HL-60 (cell line): ENCODE data around the gene BDKRB1.

Source experiments
- DNase-seq, 2 experiments: peaks; one replicate each; pipeline ENCODE4 v3.0.0-alpha.2; 2010 to 2020; ENCODE audit warnings: low read depth in 1 of 2, low spot score in 1 of 2
- H3K27ac ChIP-seq: fragments of 250-450 bp; sonication (Bioruptor Pico); replicated peaks from 2 replicates; pipeline ENCODE4 v1.5.1; 2020; ENCODE audit warnings: mild to moderate bottlenecking, moderate library complexity
- H3K27me3 ChIP-seq: fragments of 250-450 bp; sonication (Bioruptor Pico); 2 replicates; pipeline ENCODE4 v1.5.1; 2021; ENCODE audit warnings: mild to moderate bottlenecking, moderate library complexity; ENCODE audit not compliant: insufficient read depth, poor library complexity, severe bottlenecking
- H3K4me3 ChIP-seq: replicated peaks from 2 replicates; pipeline ENCODE4 v1.5.1; 2011; ENCODE audit warnings: mild to moderate bottlenecking, control low read depth, low read length; ENCODE audit not compliant: insufficient read depth
- GABPA ChIP-seq: IDR thresholded peaks from 2 replicates; pipeline ENCODE4 v1.6.1; 2012; ENCODE audit warnings: low read depth
- POLR2AphosphoS5 ChIP-seq: IDR thresholded peaks from 2 replicates; pipeline ENCODE4 v1.6.1; 2012; ENCODE audit warnings: low read depth
- REST ChIP-seq: IDR thresholded peaks from 2 replicates; pipeline ENCODE4 v1.6.1; 2012; ENCODE audit warnings: low read depth; ENCODE audit not compliant: insufficient replicate concordance
- SPI1 ChIP-seq: IDR thresholded peaks from 2 replicates; pipeline ENCODE4 v1.6.1; 2012; ENCODE audit warnings: low read depth, mild to moderate bottlenecking, borderline replicate concordance
- TF ChIP-seq, protein P1 (sequence below): IDR thresholded peaks from one replicate; pipeline ENCODE4 v1.5.1; 2011; ENCODE audit warnings: low read length, control low read depth, inconsistent platforms; ENCODE audit not compliant: insufficient read depth

BDKRB1 gene

DNA sequence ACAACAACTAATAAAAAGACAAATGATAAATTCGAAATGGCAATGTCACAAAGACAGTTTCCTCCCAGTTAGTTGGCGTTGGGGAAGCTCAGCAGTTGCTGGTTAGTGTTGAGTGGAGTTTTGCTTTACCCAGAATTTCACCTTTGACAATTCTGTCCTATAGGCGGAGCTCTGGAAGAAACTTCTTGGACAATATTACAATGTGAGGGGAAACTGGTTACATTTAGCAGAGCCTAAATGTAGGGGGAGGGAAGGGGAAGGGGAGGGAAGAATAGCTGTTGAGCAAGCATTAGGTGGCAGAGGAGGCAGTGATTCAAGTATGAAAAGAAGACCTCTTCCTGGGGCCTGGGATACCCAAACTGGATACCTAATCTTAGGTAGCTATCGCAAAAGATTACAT, 51.4 kb downstream of the BDKRB1 start:
- no peak for TF ChIP-seq GABPA
- no peak for TF ChIP-seq REST
- no peak for TF ChIP-seq POLR2AphosphoS5
- TF ChIP-seq SPI1, result no peak
- TF ChIP-seq, protein P1, sequence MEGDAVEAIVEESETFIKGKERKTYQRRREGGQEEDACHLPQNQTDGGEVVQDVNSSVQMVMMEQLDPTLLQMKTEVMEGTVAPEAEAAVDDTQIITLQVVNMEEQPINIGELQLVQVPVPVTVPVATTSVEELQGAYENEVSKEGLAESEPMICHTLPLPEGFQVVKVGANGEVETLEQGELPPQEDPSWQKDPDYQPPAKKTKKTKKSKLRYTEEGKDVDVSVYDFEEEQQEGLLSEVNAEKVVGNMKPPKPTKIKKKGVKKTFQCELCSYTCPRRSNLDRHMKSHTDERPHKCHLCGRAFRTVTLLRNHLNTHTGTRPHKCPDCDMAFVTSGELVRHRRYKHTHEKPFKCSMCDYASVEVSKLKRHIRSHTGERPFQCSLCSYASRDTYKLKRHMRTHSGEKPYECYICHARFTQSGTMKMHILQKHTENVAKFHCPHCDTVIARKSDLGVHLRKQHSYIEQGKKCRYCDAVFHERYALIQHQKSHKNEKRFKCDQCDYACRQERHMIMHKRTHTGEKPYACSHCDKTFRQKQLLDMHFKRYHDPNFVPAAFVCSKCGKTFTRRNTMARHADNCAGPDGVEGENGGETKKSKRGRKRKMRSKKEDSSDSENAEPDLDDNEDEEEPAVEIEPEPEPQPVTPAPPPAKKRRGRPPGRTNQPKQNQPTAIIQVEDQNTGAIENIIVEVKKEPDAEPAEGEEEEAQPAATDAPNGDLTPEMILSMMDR, result no peak
- Histone ChIP-seq H3K27ac (no peak overlapping the region), H3K4me3 (no peak overlapping the region), H3K27me3 (no peaks in the 10 kb centered on the region)
- no peak for DNase-seq

DNA sequence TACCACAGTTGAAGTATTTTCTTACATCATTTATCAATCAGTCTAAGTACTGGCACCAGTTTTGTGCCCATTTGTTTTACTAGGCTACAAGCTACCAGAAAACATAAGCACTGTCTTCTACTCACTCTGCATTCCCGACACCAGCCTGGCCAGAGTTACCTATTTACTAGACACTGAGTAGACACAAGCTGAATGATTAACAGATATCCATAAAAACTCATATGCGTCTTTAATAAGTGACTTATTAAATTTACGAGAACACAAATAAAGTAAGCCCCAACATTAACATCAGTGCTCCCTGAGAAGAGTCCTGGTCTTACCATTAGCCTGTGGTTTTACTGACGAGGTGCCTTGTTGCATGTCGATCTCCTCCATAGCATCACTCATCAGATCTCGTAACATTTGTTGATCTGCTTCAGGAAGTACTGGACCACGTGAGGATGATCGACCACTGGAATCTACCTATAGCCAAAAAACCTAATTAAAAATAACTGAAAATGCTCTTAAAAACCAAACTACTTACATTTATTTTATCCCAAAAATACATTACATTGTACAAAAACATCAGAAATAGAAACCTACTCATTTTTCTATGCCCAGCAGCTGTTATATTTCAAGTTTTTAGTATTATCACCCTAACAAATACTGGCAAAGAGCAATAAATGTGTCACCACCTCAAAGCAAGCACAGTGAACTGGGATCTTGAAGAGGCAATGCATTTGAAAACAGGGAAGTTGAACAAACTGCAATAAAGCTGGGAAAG, 53.3 kb downstream of the BDKRB1 start:
- DNase-seq, result no peak
- no peak overlapping the region for H3K27ac ChIP-seq
- no peak overlapping the region for H3K4me3 ChIP-seq
- no peak for TF ChIP-seq POLR2AphosphoS5
- no peak for TF ChIP-seq SPI1
- TF ChIP-seq GABPA, result no peak
- TF ChIP-seq REST, result no peak
- TF ChIP-seq, protein P1, result no peak
- H3K27me3 ChIP-seq, result no peaks in the 10 kb centered on the region

GRCh38 chr14:96309896-96310330, 53.9 kb downstream of the BDKRB1 start:
- no peak overlapping the region for H3K4me3 ChIP-seq
- DNase-seq, result no peak
- TF ChIP-seq POLR2AphosphoS5 (no peak), REST (no peak), SPI1 (no peak), GABPA (no peak)
- TF ChIP-seq, protein P1, result no peak
- no peak overlapping the region for H3K27ac ChIP-seq
- no peaks in the 10 kb centered on the region for H3K27me3 ChIP-seq
